ENCODE data around the gene POLR2I. TPM values are rescaled to one million over a fixed set of nuclear protein-coding genes. Genes with fewer than 3 reads are reported as not detected.
A peak's percentile ranks its signal among the peaks of the same experiment; 100 is the strongest.

Gene POLR2I
- total and polyA plus RNA-seq, 4 donors, result 11.4 to 110 (median 61.1) TPM

- no peak for TF ChIP-seq SP1 (IDR thresholded peaks at IDR 0.05)
- TF ChIP-seq HNF4A (conservative IDR thresholded peaks at IDR 0.05), result no peak
Observed at GRCh38 chr19:36153126-36153525, 38.5 kb upstream of the POLR2I start (continued).

GRCh38 chr19:36152352-36153091 lies 37.8 kb upstream of the POLR2I start, which contains the start of gene COX7A1:
COX7A1 (minus strand) TSS chr19:36152447; CDS start chr19:36152407, 40 bp downstream.
- H3K27ac ChIP-seq (ENCODE audit: low read depth in 1 of 2, low read length in 2 of 2), result peak within 1 kb of the TSS; percentile 39 to 63
- peak within 1 kb of the TSS in 1 of 3 donors; percentile 3 for H3K4me3 ChIP-seq (ENCODE audit: low read depth in 1 of 3, low read length in 3 of 3)
- no peaks in the 10 kb centered on the region for H3K9me3 ChIP-seq (ENCODE audit: control insufficient read depth in 4 of 4, low read length in 3 of 4)
- H3K4me1 ChIP-seq (ENCODE audit: control insufficient read depth in 4 of 4, insufficient read depth in 4 of 4, low read length in 3 of 4), result no peaks in the 10 kb centered on the region
- H3K36me3 ChIP-seq (ENCODE audit: control insufficient read depth in 4 of 4, insufficient read depth in 3 of 4, low read depth in 1 of 4, low read length in 3 of 4), result peaks cover 11 to 32% (median 20%) of the 10 kb centered on the region in 4 donors
- TF ChIP-seq TAF1 (conservative IDR thresholded peaks at IDR 0.05) (no peak), SP1 (IDR thresholded peaks at IDR 0.05) (peak; percentile 12), HNF4A (conservative IDR thresholded peaks at IDR 0.05) (no peak)
- H3K27me3 ChIP-seq (ENCODE audit: control insufficient read depth in 4 of 4, insufficient read depth in 4 of 4, low read length in 3 of 4), result no peaks in the 10 kb centered on the region
- WGBS, result 74% methylated on average over 40 of the region's 40 CpGs
- no peak for DNase-seq (ENCODE audit: low spot score)
- H3K9ac ChIP-seq (ENCODE audit: low read depth in 1 of 2, low read length in 2 of 2), result no peak within 1 kb of the TSS

GRCh38 chr19:36152019-36152351 lies 37.3 kb upstream of the POLR2I start:
- Histone ChIP-seq H3K9ac (ENCODE audit: low read depth in 1 of 2, low read length in 2 of 2) (no peak overlapping the region), H3K4me1 (ENCODE audit: control insufficient read depth in 4 of 4, insufficient read depth in 4 of 4, low read length in 3 of 4) (no peaks in the 10 kb centered on the region), H3K9me3 (ENCODE audit: control insufficient read depth in 4 of 4, low read length in 3 of 4) (no peaks in the 10 kb centered on the region), H3K36me3 (ENCODE audit: control insufficient read depth in 4 of 4, insufficient read depth in 3 of 4, low read depth in 1 of 4, low read length in 3 of 4) (peaks cover 15 to 35% (median 22%) of the 10 kb centered on the region in 4 donors), H3K4me3 (ENCODE audit: low read depth in 1 of 3, low read length in 3 of 3) (peak overlapping the region in 1 of 3 donors; percentile 3), H3K27ac (ENCODE audit: low read depth in 1 of 2, low read length in 2 of 2) (peak overlapping the region; percentile 39 to 63), H3K27me3 (ENCODE audit: control insufficient read depth in 4 of 4, insufficient read depth in 4 of 4, low read length in 3 of 4) (no peaks in the 10 kb centered on the region)
- 79% methylated on average over 16 of the region's 16 CpGs for WGBS
- no peak for DNase-seq (ENCODE audit: low spot score)
- TF ChIP-seq RXRA (IDR thresholded peaks at IDR 0.05) (no peak), YY1 (IDR thresholded peaks at IDR 0.05) (no peak), MAX (IDR thresholded peaks at IDR 0.05) (no peak)

- WGBS, result 80% methylated on average over 47 of the region's 47 CpGs
- Histone ChIP-seq H3K27me3 (ENCODE audit: control insufficient read depth in 4 of 4, insufficient read depth in 4 of 4, low read length in 3 of 4) (no peaks in the 10 kb centered on the region), H3K27ac (ENCODE audit: low read depth in 1 of 2, low read length in 2 of 2) (peak overlapping the region; percentile 39 to 63), H3K4me3 (ENCODE audit: low read depth in 1 of 3, low read length in 3 of 3) (peak overlapping the region in 1 of 3 donors; percentile 3), H3K36me3 (ENCODE audit: control insufficient read depth in 4 of 4, insufficient read depth in 3 of 4, low read depth in 1 of 4, low read length in 3 of 4) (peaks cover 20 to 41% (median 26%) of the 10 kb centered on the region in 4 donors), H3K9ac (ENCODE audit: low read depth in 1 of 2, low read length in 2 of 2) (no peak overlapping the region), H3K9me3 (ENCODE audit: control insufficient read depth in 4 of 4, low read length in 3 of 4) (no peaks in the 10 kb centered on the region), H3K4me1 (ENCODE audit: control insufficient read depth in 4 of 4, insufficient read depth in 4 of 4, low read length in 3 of 4) (no peaks in the 10 kb centered on the region)
- TF ChIP-seq TAF1 (conservative IDR thresholded peaks at IDR 0.05) (no peak), EGR1 (IDR thresholded peaks at IDR 0.05; ENCODE audit: low read depth in 2 of 2) (no peak), GABPA (IDR thresholded peaks at IDR 0.05 in 1 of 2, conservative IDR thresholded peaks at IDR 0.05 in 1 of 2) (no peak), ZBTB33 (IDR thresholded peaks at IDR 0.05) (no peak), RAD21 (IDR thresholded peaks at IDR 0.05) (no peak), YY1 (IDR thresholded peaks at IDR 0.05) (no peak), NR2F2 (IDR thresholded peaks at IDR 0.05) (no peak), SP1 (IDR thresholded peaks at IDR 0.05) (no peak)
- DNase-seq (ENCODE audit: low spot score), result no peak
Observed at GRCh38 chr19:36151144-36152018, 36.7 kb upstream of the POLR2I start.
